22Rv1 (cell line): ENCODE results near the gene FCMR.

Experiments
- H3K27ac ChIP-seq: fragments of 450-650 bp; 2 replicates; pipeline ENCODE4 v1.5.1; 2017
- ZFX ChIP-seq: fragments of 450-650 bp; IDR thresholded peaks from 2 replicates; pipeline ENCODE4 v1.6.1; 2017; ENCODE audit warnings: antibody characterized with exemption, borderline replicate concordance
- TF ChIP-seq, protein P1 (sequence below): fragments of 450-650 bp; IDR thresholded peaks from 2 replicates; pipeline ENCODE4 v1.5.1; 2017; ENCODE audit warnings: mild to moderate bottlenecking

The FCMR gene

DNA sequence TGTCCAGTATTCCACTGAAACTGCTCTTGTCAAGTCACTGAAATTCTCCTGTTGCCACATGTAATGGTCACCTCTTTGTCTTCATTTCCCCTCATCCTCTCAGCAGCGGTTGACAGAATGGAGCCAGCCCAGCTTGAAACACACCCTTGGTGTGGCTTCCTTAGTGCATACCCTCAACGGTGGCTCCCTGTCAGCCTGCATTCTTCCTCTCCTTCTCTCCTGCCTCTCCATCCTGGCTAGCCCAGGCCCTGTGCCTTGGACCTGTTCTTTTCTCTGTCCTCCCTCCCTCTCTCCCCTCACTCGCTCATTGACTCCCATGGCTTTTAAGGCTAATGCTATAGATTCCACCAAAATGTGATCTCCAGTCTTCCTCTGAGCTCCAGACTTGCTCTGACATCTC, 3.7 kb downstream of the FCMR start:
- TF ChIP-seq ZFX = no peak
- TF ChIP-seq, protein P1, sequence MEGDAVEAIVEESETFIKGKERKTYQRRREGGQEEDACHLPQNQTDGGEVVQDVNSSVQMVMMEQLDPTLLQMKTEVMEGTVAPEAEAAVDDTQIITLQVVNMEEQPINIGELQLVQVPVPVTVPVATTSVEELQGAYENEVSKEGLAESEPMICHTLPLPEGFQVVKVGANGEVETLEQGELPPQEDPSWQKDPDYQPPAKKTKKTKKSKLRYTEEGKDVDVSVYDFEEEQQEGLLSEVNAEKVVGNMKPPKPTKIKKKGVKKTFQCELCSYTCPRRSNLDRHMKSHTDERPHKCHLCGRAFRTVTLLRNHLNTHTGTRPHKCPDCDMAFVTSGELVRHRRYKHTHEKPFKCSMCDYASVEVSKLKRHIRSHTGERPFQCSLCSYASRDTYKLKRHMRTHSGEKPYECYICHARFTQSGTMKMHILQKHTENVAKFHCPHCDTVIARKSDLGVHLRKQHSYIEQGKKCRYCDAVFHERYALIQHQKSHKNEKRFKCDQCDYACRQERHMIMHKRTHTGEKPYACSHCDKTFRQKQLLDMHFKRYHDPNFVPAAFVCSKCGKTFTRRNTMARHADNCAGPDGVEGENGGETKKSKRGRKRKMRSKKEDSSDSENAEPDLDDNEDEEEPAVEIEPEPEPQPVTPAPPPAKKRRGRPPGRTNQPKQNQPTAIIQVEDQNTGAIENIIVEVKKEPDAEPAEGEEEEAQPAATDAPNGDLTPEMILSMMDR = no peak
- no peak overlapping the region for H3K27ac ChIP-seq

DNA sequence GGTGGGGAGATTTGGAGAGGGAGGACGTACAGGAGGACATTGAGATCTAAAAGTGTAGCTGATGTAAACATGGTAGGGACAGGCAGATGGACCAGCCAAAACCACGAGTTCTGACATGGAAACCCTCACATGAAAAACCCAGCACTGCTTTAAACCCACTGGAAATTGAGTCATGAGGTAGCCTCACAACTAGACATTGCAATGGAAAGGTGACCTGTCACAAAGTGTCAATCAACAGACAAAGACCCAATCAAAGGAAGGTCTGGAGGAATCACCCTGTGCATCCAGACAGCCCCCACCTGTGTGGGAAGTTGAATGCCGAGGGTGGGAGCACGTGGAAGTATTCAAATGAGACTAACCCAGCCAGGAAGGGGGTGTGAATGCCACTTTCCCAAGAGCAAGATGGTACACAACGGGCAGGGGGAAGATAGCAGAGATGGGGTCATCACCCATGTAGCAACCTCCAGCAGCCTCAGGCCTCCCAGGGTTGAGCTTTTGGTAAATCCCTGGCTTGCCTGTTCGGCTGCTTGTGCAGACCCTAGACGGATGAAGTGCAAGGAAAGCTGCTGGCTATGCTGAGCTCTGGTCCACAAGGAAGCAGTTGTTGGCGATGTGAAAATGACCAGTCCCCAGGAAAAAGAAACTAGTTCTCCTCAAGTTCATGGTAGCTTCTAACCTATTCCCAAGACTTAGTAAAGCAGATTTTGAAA, 5.6 kb downstream of the FCMR start:
- no peak overlapping the region for H3K27ac ChIP-seq
- TF ChIP-seq, protein P1 = no peak
- no peak for TF ChIP-seq ZFX

DNA sequence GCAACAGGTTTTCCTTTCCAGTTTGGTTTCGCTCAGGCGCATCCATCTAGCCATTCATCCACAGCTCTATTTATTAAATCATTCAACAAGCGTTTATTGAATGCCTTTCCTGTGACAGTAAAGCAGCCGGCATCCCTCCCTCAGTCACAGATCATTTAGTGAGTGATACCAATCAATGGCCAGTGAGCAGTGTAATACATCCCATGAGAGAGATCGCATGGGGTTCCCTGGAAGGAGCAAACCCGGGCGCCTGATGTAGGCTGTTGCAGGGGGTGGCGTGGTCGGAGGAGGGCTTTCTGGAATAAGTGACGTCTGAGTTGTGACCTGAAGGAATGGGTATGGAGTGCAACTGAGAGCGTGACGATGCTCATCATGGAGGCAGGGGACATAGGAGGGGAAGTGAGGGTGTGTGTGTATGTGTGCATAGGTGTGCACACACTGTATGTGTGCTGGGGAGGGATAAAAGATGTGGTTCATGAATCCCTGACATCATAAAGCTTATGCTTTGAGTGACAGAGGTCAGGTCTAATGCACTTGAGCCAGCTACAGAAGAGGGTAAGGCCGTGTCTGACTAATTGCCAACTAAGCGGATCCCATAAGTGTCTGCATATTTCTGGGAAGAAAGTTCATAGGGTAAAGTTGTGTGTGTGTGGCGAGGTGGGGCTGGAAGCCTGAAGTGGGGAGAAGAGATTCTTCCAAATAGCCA, 6.6 kb downstream of the FCMR start:
- TF ChIP-seq, protein P1 = no peak
- no peak for TF ChIP-seq ZFX
- H3K27ac ChIP-seq = no peak overlapping the region

DNA sequence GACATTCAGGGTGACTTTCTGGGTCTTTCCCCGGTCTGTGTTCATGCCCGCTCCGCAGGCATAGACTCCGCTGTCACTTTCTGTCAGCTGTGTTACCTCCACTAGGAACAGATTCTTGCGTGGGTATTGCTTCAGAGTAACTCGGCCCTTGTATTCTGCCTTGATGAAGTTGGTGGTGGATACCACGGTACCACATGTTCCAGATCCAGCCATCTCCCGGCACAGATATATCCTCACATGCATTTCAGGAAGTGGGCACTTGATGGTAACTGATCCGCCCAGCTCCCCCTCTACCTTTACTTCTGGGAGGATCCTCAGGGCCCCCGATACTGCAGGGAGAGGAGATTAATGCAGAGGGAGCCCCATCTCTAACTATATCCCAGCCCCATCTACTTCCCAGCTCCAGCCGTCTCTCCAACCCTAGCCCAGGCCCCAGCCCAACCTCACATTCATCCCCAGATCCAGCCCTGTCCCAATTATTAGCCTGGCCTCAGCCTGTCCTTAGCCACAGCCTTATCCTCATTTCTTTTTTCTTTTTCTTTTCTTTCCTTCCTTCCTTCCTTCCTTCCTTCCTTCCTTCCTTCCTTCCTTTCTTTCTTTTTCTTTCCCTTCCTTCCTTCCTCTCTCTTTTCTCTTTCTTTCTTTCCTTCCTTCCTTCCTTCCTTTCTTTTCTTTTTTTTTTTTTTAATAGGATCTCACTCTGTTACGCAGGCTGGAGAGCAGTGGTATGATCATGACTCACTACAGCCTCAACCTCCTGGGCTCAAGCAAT, 7.8 kb downstream of the FCMR start:
- TF ChIP-seq, protein P1 = no peak
- TF ChIP-seq ZFX = no peak
- no peak overlapping the region for H3K27ac ChIP-seq

DNA sequence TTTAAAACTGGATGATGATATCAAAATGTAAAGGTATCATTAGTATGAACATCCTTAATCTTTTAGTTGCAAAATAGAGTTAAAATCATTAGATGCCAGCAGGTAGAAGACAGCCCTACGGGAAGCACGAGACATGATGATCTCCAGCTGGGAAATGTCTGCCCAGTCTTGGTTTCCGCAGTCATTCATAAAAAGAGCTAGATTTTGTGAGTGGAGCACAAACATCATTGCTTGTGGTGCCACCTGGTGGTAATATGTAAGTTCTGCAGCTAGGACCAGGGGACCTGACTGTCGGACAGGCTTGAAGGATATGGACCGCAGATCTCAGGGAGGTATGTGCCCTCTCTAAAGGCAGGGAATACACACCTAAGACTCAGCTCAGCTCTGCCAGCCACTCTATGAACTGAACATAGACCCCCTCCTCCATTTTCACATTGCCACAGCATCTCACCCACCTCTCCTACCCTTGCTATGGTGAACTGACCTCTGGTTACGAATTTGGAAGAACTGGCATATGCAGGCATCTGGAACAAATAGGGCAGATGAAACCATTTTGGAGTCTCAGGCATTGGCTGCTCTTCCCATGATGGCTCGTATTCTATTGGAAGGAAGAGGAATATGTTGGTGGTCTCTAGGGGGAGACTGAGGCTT, 9.2 kb downstream of the FCMR start:
- TF ChIP-seq, protein P1 = peak; percentile 94
- TF ChIP-seq ZFX = no peak
- no peak overlapping the region for H3K27ac ChIP-seq

DNA sequence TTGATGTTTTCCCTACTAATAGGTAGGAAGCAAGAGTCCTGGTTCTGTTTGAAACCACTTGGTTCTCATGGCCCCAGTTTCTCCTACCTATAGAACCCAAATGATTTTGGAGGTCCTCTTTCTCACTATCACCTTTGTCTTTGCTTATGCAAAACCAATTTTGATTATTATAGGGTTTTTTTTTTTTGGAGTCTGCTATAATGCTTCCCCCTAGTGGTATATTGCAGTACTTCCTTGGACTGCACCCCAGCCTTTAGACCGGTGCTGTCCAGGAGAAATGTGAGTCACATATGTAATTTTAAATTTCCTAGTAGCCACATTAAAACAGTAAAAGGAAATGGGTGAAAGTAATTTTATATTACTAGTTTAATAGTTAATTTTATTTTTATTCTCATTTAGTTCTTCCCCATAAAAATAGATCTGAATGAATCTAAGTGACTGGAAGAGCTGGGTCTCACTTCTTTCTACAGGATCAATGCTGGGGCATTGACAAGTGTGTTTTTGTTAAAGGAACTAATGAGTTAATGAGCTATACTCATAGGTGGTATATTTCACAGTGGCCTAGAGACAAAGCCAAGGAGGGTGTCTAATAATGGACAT, 10.6 kb downstream of the FCMR start:
- no peak overlapping the region for H3K27ac ChIP-seq
- TF ChIP-seq, protein P1 = peak; percentile 99
- no peak for TF ChIP-seq ZFX
